ENCODE results near the gene ILRUN.

DNA sequence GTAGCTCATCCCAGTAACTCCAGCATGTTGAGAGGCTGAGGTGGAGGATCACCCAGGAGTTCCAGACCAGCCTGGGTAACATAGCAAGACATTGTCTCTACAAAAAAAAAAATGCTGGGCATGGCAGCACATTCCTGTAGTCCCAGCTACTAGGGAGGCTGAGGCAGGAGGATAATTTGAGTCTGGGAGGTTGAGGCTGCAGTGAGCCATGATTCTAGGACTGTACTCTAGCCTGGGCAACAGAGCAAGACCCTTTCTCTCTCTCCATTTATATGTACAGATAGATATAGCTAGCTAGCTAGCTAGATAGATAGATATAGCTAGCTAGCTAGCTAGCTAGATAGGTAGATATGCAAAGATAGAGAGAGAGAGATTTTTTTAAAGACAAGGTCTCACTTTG is 20.4 kb downstream of the ILRUN start:
- TF ChIP-seq, protein P1, sequence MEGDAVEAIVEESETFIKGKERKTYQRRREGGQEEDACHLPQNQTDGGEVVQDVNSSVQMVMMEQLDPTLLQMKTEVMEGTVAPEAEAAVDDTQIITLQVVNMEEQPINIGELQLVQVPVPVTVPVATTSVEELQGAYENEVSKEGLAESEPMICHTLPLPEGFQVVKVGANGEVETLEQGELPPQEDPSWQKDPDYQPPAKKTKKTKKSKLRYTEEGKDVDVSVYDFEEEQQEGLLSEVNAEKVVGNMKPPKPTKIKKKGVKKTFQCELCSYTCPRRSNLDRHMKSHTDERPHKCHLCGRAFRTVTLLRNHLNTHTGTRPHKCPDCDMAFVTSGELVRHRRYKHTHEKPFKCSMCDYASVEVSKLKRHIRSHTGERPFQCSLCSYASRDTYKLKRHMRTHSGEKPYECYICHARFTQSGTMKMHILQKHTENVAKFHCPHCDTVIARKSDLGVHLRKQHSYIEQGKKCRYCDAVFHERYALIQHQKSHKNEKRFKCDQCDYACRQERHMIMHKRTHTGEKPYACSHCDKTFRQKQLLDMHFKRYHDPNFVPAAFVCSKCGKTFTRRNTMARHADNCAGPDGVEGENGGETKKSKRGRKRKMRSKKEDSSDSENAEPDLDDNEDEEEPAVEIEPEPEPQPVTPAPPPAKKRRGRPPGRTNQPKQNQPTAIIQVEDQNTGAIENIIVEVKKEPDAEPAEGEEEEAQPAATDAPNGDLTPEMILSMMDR (IDR thresholded peaks at IDR 0.05), result no peak
- TF ChIP-seq EP300 (IDR thresholded peaks at IDR 0.05) (no peak), POLR2A (IDR thresholded peaks at IDR 0.05) (no peak)

Data from ovary (tissue), 3 donors.